ENCODE results near the gene GJA9. TPM values are rescaled to one million over a fixed set of nuclear protein-coding genes. Genes with fewer than 3 reads are reported as not detected.
"Not testable (repeated sequence)": the region's sequence is repeated elsewhere in the genome, so short reads cannot be mapped to it uniquely, and the experiment has no call there.

Gene GJA9
- total RNA-seq, 4 donors from 2014 or later: 0.41 to 1.6 TPM; not detected in 2

GRCh38 chr1:38917337-38917736 is 36.0 kb upstream of the GJA9 start:
- Histone ChIP-seq H3K27ac (no peak overlapping the region), H3K4me3 (no peak overlapping the region), H3K36me3 (no peaks in the 10 kb centered on the region), H3K9me3 (no peaks in the 10 kb centered on the region), H3K27me3 (no peaks in the 10 kb centered on the region), H3K4me1 (no peaks in the 10 kb centered on the region)
- intact Hi-C loops (cut with DNase I; ENCODE audit: low total_unique reads): no loop called here
- no peak for TF ChIP-seq POLR2AphosphoS5 (IDR thresholded peaks at IDR 0.05)
- no peak for TF ChIP-seq EP300 (IDR thresholded peaks at IDR 0.05; ENCODE audit: low read depth)
- TF ChIP-seq CTCF (IDR thresholded peaks at IDR 0.05): no peak
- no peak for TF ChIP-seq POLR2A (IDR thresholded peaks at IDR 0.05)
- WGBS, 2 donors (ENCODE audit: low coverage in 1 of 2): 86 to 92% methylated on average over 1 to 3 of the region's 3 CpGs
- in situ Hi-C loops (cut with MboI; ENCODE audit: low pct_ligation_motif_present in 1 of 4, low pct_unique_long_range_greater_than_20kb in 1 of 4, low sequenced_read_pairs in 3 of 4): no loop called here
- no peak for DNase-seq

- Histone ChIP-seq H3K9me3 (no peaks in the 10 kb centered on the region), H3K4me1 (no peaks in the 10 kb centered on the region), H3K27me3 (no peaks in the 10 kb centered on the region), H3K4me3 (no peak overlapping the region), H3K27ac (no peak overlapping the region), H3K36me3 (no peaks in the 10 kb centered on the region)
- intact Hi-C loops (cut with DNase I; ENCODE audit: low total_unique reads): no loop called here
- no peak for DNase-seq
- TF ChIP-seq POLR2A (IDR thresholded peaks at IDR 0.05) (no peak), POLR2AphosphoS5 (IDR thresholded peaks at IDR 0.05) (no peak), CTCF (IDR thresholded peaks at IDR 0.05) (no peak)
- in situ Hi-C loops (cut with MboI; ENCODE audit: low pct_ligation_motif_present in 1 of 4, low pct_unique_long_range_greater_than_20kb in 1 of 4, low sequenced_read_pairs in 3 of 4): no loop called here
- WGBS, 2 donors (ENCODE audit: low coverage in 1 of 2): 44 to 80% methylated on average over 2 to 3 of the region's 3 CpGs
Observed at GRCh38 chr1:38915352-38915948, 34.1 kb upstream of the GJA9 start.

GRCh38 chr1:38914908-38915307 is 33.5 kb upstream of the GJA9 start:
- WGBS, 2 donors (ENCODE audit: low coverage in 1 of 2): 94% methylated on average over 6 to 8 of the region's 8 CpGs
- DNase-seq; H3K4me3 ChIP-seq; H3K36me3 ChIP-seq; intact Hi-C loops (cut with DNase I; ENCODE audit: low total_unique reads); H3K4me1 ChIP-seq; H3K27ac ChIP-seq; in situ Hi-C loops (cut with MboI; ENCODE audit: low pct_ligation_motif_present in 1 of 4, low pct_unique_long_range_greater_than_20kb in 1 of 4, low sequenced_read_pairs in 3 of 4); H3K9me3 ChIP-seq; H3K27me3 ChIP-seq: not testable (repeated sequence)

- Histone ChIP-seq H3K4me1 (no peaks in the 10 kb centered on the region), H3K4me3 (no peak overlapping the region), H3K27ac (no peak overlapping the region), H3K9me3 (peaks cover 3 to 8% of the 10 kb centered on the region in 2 donors), H3K36me3 (no peaks in the 10 kb centered on the region), H3K27me3 (no peaks in the 10 kb centered on the region)
- intact Hi-C loops (cut with DNase I; ENCODE audit: low total_unique reads) (no loop called here), in situ Hi-C loops (cut with MboI; ENCODE audit: low pct_ligation_motif_present in 1 of 4, low pct_unique_long_range_greater_than_20kb in 1 of 4, low sequenced_read_pairs in 3 of 4) (no loop called here)
- no peak for TF ChIP-seq EP300 (IDR thresholded peaks at IDR 0.05; ENCODE audit: low read depth)
- no peak for TF ChIP-seq CTCF (IDR thresholded peaks at IDR 0.05)
- no peak for TF ChIP-seq POLR2A (IDR thresholded peaks at IDR 0.05)
- no peak for TF ChIP-seq POLR2AphosphoS5 (IDR thresholded peaks at IDR 0.05)
- no peak for DNase-seq
- 83 to 88% methylated on average over 1 to 13 of the region's 13 CpGs for WGBS, 2 donors (ENCODE audit: low coverage in 1 of 2)
Observed at GRCh38 chr1:38908821-38909220, 27.4 kb upstream of the GJA9 start.

DNA sequence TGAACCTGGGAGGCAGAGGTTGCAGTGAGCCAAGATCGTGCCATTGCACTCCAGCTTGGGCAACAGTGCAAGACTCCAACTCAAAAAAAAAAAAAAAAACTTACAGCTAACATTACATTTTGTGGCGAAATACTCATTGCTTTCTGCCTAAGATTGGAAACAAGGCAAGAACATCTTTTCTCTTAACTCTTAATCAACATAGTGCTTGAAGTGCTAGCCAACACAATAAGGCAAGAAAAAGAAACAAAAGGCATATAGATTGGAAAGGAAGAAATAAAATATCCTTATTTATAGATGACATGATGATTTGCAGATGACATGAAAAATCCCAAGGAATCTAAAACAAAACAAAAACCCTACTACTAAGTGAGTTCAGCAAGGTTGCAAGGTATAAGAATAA is 24.6 kb upstream of the GJA9 start:
- TF ChIP-seq CTCF (IDR thresholded peaks at IDR 0.05) (no peak), EP300 (IDR thresholded peaks at IDR 0.05; ENCODE audit: low read depth) (no peak), POLR2AphosphoS5 (IDR thresholded peaks at IDR 0.05) (no peak), POLR2A (IDR thresholded peaks at IDR 0.05) (no peak)
- Histone ChIP-seq H3K27ac (no peak overlapping the region), H3K4me3 (no peak overlapping the region), H3K36me3 (no peaks in the 10 kb centered on the region), H3K9me3 (peaks cover 3 to 8% of the 10 kb centered on the region in 2 donors), H3K27me3 (no peaks in the 10 kb centered on the region), H3K4me1 (no peaks in the 10 kb centered on the region)
- intact Hi-C loops (cut with DNase I; ENCODE audit: low total_unique reads) (no loop called here), in situ Hi-C loops (cut with MboI; ENCODE audit: low pct_ligation_motif_present in 1 of 4, low pct_unique_long_range_greater_than_20kb in 1 of 4, low sequenced_read_pairs in 3 of 4) (no loop called here)
- WGBS, 2 donors (ENCODE audit: low coverage in 1 of 2): 88 to 96% methylated on average over 1 to 2 of the region's 2 CpGs
- DNase-seq: no peak

All from transverse colon (tissue), 4 donors.